IMR-90 (cell line): ENCODE measurements around the gene PI4KA.
"Not testable (repeated sequence)": the region's sequence is repeated elsewhere in the genome, so short reads cannot be mapped to it uniquely, and the experiment has no call there.

Source experiments
- CEBPB ChIP-seq: IDR thresholded peaks from 2 replicates; pipeline ENCODE4 v1.6.1; 2012; ENCODE audit warnings: low read depth, low read length, improper control_type of control experiment
- CTCF ChIP-seq: conservative IDR thresholded peaks from 2 replicates; pipeline ENCODE4 v1.5.1; 2012; ENCODE audit warnings: mild to moderate bottlenecking, low read depth, low read length, improper control_type of control experiment
- POLR2A ChIP-seq: IDR thresholded peaks from 2 replicates; pipeline ENCODE4 v1.6.1; 2012; ENCODE audit warnings: mild to moderate bottlenecking, low read depth, low read length

DNA sequence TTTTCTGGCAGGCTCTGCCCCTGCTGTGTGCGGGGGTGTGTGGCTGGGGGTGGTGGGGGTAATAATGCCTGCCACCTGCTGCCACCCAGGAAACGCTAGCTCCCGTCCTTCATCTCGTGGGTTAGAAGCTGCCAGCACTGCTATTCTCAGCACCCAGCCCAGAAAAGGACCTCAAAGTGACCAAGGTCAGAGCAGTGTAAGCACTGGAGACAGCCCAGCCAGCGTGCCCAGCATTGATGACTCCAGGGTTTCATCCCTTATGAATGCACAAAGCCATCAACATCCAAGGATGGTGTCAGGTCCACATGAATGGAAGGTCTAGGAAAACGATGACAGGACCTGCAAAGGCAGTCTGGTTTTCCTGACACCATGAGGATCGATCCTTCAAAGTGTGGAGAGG, 140.6 kb downstream of the PI4KA start:
- TF ChIP-seq POLR2A, CEBPB, CTCF: not testable (repeated sequence)
